T-cell (primary cell): ENCODE measurements around the gene STX2. TPM values are rescaled to one million over a fixed set of nuclear protein-coding genes. Genes with fewer than 3 reads are reported as not detected.
A peak's percentile ranks its signal among the peaks of the same experiment; 100 is the strongest.

Experiments
- ATAC-seq, 4 experiments: fragments of 200-7000 bp in 3 of 4; fragments of 150-1000 bp in 1 of 4; cut with Tn5 transposase; replicated peaks in 1 of 4; 1 replicate in 3 of 4; 2 replicates in 1 of 4; pipeline ENCODE4 v1.10.0; 2021; ENCODE audit warnings: moderate library complexity in 3 of 4, mild to moderate bottlenecking in 2 of 4, moderate number of reproducible peaks in 1 of 4
- CTCF ChIA-PET, 2 donors: fragments of 300-600 bp; sonication (Branson Sonifier 250); formaldehyde crosslinking; loops; one replicate each; lab custom pipeline; 2022; ENCODE audit warnings: antibody characterized with exemption in 2 of 2; lab: Charles Lee
- POLR2A ChIA-PET, 2 donors: fragments of 300-600 bp; sonication (Branson Sonifier 250); formaldehyde crosslinking; loops; one replicate each; lab custom pipeline; 2022; ENCODE audit warnings: antibody characterized with exemption in 2 of 2; lab: Charles Lee
- DNase-seq, 35 experiments: peaks; one replicate each; pipeline versions ENCODE4 v3.0.0 to v3.0.0-alpha.2; 2013 to 2023
- H3K27ac ChIP-seq: one replicate; pipeline ENCODE4 v1.5.1; 2013; ENCODE audit warnings: low read length
- H3K27me3 ChIP-seq, 2 experiments: replicated peaks in 1 of 2; 1 replicate in 1 of 2; 2 replicates in 1 of 2; pipeline versions ENCODE4 v1.6.1 to v1.7.0; 2013; ENCODE audit warnings: low read length in 1 of 2, mixed read lengths in 1 of 2; ENCODE audit not compliant: control insufficient read depth in 2 of 2, insufficient read depth in 2 of 2; ENCODE audit errors: extremely low read depth in 1 of 2
- H3K36me3 ChIP-seq, 2 donors: 1 replicate in 1 of 2; 2 replicates in 1 of 2; pipeline versions ENCODE4 v1.6.1 to v1.7.0; 2013; ENCODE audit warnings: low read length in 1 of 2; ENCODE audit not compliant: control insufficient read depth in 2 of 2, insufficient read depth in 1 of 2; ENCODE audit errors: extremely low read depth in 1 of 2
- H3K4me1 ChIP-seq, 2 experiments: 1 replicate in 1 of 2; 2 replicates in 1 of 2; pipeline versions ENCODE4 v1.6.1 to v1.7.0; 2013; ENCODE audit warnings: low read length in 2 of 2, mixed read lengths in 1 of 2; ENCODE audit not compliant: insufficient read depth in 2 of 2, control insufficient read depth in 1 of 2; ENCODE audit errors: extremely low read depth in 1 of 2
- H3K4me3 ChIP-seq, 2 donors: 1 replicate in 1 of 2; 2 replicates in 1 of 2; pipeline versions ENCODE4 v1.5.1 to v1.7.0; 2013; ENCODE audit warnings: mild to moderate bottlenecking in 2 of 2, low read length in 1 of 2, moderate library complexity in 1 of 2; ENCODE audit not compliant: control insufficient read depth in 1 of 2; ENCODE audit errors: extremely low read depth in 1 of 2
- H3K9me3 ChIP-seq: 2 replicates; pipeline ENCODE4 v1.7.0; 2013
- H3K27ac Mint-ChIP-seq, 2 donors: one replicate each; pipeline ENCODE4 v1.8.0; 2020 to 2021; ENCODE audit warnings: mild to moderate bottlenecking in 2 of 2, mixed read lengths in 2 of 2
- H3K27me3 Mint-ChIP-seq, 2 donors: one replicate each; pipeline ENCODE4 v1.8.0; 2021 to 2022; ENCODE audit warnings: mixed read lengths in 2 of 2
- H3K36me3 Mint-ChIP-seq: one replicate; pipeline ENCODE4 v1.8.0; 2021; ENCODE audit warnings: mixed read lengths
- H3K4me1 Mint-ChIP-seq, 3 donors: one replicate each; pipeline ENCODE4 v1.8.0; 2020 to 2022; ENCODE audit warnings: mixed read lengths in 3 of 3, mild to moderate bottlenecking in 1 of 3
- H3K4me3 Mint-ChIP-seq, 3 donors: one replicate each; pipeline ENCODE4 v1.8.0; 2020 to 2022; ENCODE audit warnings: mild to moderate bottlenecking in 3 of 3, mixed read lengths in 3 of 3, moderate library complexity in 3 of 3
- H3K9me3 Mint-ChIP-seq, 3 donors: one replicate each; pipeline ENCODE4 v1.8.0; 2020 to 2022; ENCODE audit warnings: mixed read lengths in 3 of 3
- whole genome bisulfite sequencing: methylation state at CpG from one replicate; pipeline ENCODE4 v1.1.5; 2013; ENCODE audit warnings: missing lambda C conversion rate; ENCODE audit not compliant: insufficient coverage; 5-methylcytosine and 5-hydroxymethylcytosine counted together
- total RNA-seq, 35 experiments: library from RNA in 6 of 35; stranded (reverse) in 6 of 35; fragments of 120-200 nt in 1 of 35; gene quantifications; one replicate each; pipeline versions ENCODE4 v1.2.1 to v1.2.4 and lab custom pipeline; 2013 to 2026

STX2 gene
- total RNA-seq, 5 donors from 2014 or later (not counting 1 experiment from before 2014, with no cell fraction given), result 21.8 to 26.7 (median 22.8) TPM

DNA sequence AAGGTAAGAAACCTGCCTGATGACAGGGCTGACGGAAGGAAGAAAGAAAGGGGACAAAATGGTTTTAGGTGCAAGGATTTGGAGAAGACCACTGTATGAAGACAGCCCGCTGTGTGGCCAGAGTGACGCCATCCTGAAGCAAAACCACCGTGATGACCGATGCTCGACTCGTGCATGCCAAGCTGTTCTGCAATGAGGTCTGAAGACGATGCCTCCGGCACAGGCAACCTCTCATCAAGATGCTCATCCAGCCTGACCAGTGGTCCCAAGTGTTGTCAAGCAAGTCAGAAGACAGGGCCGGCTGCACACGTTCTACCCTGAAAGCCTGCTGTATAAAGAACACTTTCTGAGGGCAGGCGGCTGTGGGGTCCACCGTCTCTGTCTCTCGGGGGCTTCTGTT lies 34.8 kb downstream of the STX2 start:
- ChIA-PET CTCF (no interaction called here), POLR2A (interaction anchor here in 1 of 2 donors (0.6 kb wide), 1 partner anchor 57 kb away, joined by 8 read pairs; no protein-coding TSS in a partner anchor)
- no peak for ATAC-seq
- no peak overlapping the region for H3K27ac ChIP-seq
- Mint-ChIP-seq H3K27me3 (no peaks in the 10 kb centered on the region), H3K36me3 (peaks cover 72% of the 10 kb centered on the region), H3K4me1 (no peaks in the 10 kb centered on the region), H3K4me3 (no peak overlapping the region), H3K9me3 (no peaks in the 10 kb centered on the region), H3K27ac (no peak overlapping the region)
- no peaks in the 10 kb centered on the region for H3K27me3 ChIP-seq
- no peak overlapping the region for H3K4me3 ChIP-seq
- H3K9me3 ChIP-seq, result no peaks in the 10 kb centered on the region
- no peak for DNase-seq
- H3K36me3 ChIP-seq, result peaks cover 14 to 72% of the 10 kb centered on the region in 2 donors
- no peaks in the 10 kb centered on the region for H3K4me1 ChIP-seq
- 98% methylated on average over 14 of the region's 14 CpGs for WGBS

DNA sequence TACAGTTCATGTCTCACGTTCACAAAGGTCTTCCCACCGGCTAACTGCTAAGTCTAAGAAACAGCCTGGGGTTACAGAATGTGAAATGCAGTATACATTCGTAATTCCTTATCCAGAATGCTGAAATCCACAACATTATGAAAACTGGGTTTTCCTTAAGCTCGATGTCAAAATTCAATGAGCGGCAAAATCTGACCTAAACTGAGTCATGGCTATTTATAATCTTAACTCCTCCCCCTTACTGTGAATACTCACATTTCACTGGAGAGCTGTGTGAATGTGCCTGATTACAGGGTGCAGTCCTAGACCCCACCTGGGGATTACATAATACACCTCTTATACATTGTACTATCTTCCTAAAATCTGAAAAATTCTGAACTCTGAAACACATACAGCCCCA lies 35.3 kb downstream of the STX2 start:
- H3K9me3 Mint-ChIP-seq, result no peaks in the 10 kb centered on the region
- H3K36me3 Mint-ChIP-seq, result peaks cover 72% of the 10 kb centered on the region
- DNase-seq (no peak), ATAC-seq (no peak)
- no peaks in the 10 kb centered on the region for H3K4me1 Mint-ChIP-seq
- Histone ChIP-seq H3K36me3 (peaks cover 11 to 77% of the 10 kb centered on the region in 2 donors), H3K27ac (no peak overlapping the region), H3K4me1 (no peaks in the 10 kb centered on the region), H3K4me3 (no peak overlapping the region), H3K27me3 (no peaks in the 10 kb centered on the region), H3K9me3 (no peaks in the 10 kb centered on the region)
- CTCF ChIA-PET, result interaction anchor here in 1 of 2 donors (0.9 kb wide), 1 partner anchor 17 kb away, joined by 6 read pairs; no protein-coding TSS in a partner anchor
- no peaks in the 10 kb centered on the region for H3K27me3 Mint-ChIP-seq
- H3K4me3 Mint-ChIP-seq, result no peak overlapping the region
- POLR2A ChIA-PET, result interaction anchor here in 1 of 2 donors (0.6 kb wide), 1 partner anchor 57 kb away, joined by 8 read pairs; no protein-coding TSS in a partner anchor
- WGBS, result no CpG with 5 or more reads among the region's 5 CpGs
- no peak overlapping the region for H3K27ac Mint-ChIP-seq

DNA sequence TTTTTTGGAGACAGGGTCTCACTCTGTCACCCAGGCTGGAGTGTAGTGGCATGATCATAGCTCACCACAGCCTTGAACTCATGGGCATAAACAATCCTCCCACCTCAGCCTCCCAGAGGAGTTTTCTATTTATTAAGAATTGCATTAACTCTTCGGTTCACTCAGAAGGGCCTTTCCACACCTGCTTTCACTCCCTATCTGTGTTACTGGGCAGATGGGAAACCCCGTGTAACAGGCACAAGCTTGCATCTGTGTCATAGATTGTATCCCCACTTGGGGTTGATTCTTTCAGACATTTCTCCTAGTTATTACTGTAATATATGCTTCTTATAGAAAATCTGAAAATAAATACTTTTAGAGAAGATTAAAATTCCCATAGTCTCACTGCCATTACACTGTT lies 38.7 kb downstream of the STX2 start:
- H3K4me3 Mint-ChIP-seq, result no peak overlapping the region
- no peak for ATAC-seq
- no peaks in the 10 kb centered on the region for H3K27me3 Mint-ChIP-seq
- H3K27ac Mint-ChIP-seq, result no peak overlapping the region
- H3K4me3 ChIP-seq, result no peak overlapping the region
- H3K27me3 ChIP-seq, result no peaks in the 10 kb centered on the region
- H3K9me3 ChIP-seq, result no peaks in the 10 kb centered on the region
- DNase-seq, result no peak
- ChIA-PET CTCF (interaction anchor here in 1 of 2 donors (0.6 to 0.9 kb wide), 2 partner anchors 16 to 17 kb away, joined by 3 read pairs; no protein-coding TSS in a partner anchor), POLR2A (no interaction called here)
- WGBS, result no CpG with 5 or more reads among the region's 2 CpGs
- H3K36me3 ChIP-seq, result peaks cover 2 to 64% of the 10 kb centered on the region in 2 donors
- H3K9me3 Mint-ChIP-seq, result no peaks in the 10 kb centered on the region
- peaks cover 0 to 13% of the 10 kb centered on the region in 2 experiments for H3K4me1 ChIP-seq
- H3K36me3 Mint-ChIP-seq, result peaks cover 62% of the 10 kb centered on the region
- peaks cover 0 to 14% (median 12%) of the 10 kb centered on the region in 3 donors for H3K4me1 Mint-ChIP-seq
- no peak overlapping the region for H3K27ac ChIP-seq

DNA sequence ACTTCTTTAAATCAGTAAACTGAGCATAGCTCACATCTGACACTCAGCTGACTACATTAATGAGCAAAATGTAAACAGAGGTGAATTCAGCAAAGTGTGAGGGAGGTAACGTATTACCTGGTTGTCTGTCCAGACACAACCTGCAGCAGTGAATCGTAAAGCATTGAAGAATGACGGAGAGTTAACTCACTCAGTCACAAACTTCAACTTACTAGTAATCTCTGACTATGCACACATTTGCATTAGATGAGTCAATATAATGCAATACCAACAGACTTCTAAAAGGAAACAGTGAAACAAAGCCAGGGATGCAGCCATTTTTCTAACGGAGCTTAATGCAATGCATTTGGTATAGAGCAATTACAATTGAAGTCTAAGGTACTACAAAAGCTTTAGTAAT lies 40.0 kb downstream of the STX2 start:
- Histone ChIP-seq H3K27me3 (no peaks in the 10 kb centered on the region), H3K27ac (no peak overlapping the region), H3K36me3 (peaks cover 2 to 64% of the 10 kb centered on the region in 2 donors), H3K4me3 (no peak overlapping the region), H3K4me1 (peaks cover 0 to 13% of the 10 kb centered on the region in 2 experiments), H3K9me3 (no peaks in the 10 kb centered on the region)
- ChIA-PET POLR2A (no interaction called here), CTCF (no interaction called here)
- no peak for DNase-seq
- no peak overlapping the region for H3K4me3 Mint-ChIP-seq
- H3K9me3 Mint-ChIP-seq, result no peaks in the 10 kb centered on the region
- peaks cover 0 to 14% (median 12%) of the 10 kb centered on the region in 3 donors for H3K4me1 Mint-ChIP-seq
- H3K27me3 Mint-ChIP-seq, result no peaks in the 10 kb centered on the region
- no CpG with 5 or more reads among the region's 4 CpGs for WGBS
- peaks cover 59% of the 10 kb centered on the region for H3K36me3 Mint-ChIP-seq
- ATAC-seq, result no peak
- H3K27ac Mint-ChIP-seq, result no peak overlapping the region

DNA sequence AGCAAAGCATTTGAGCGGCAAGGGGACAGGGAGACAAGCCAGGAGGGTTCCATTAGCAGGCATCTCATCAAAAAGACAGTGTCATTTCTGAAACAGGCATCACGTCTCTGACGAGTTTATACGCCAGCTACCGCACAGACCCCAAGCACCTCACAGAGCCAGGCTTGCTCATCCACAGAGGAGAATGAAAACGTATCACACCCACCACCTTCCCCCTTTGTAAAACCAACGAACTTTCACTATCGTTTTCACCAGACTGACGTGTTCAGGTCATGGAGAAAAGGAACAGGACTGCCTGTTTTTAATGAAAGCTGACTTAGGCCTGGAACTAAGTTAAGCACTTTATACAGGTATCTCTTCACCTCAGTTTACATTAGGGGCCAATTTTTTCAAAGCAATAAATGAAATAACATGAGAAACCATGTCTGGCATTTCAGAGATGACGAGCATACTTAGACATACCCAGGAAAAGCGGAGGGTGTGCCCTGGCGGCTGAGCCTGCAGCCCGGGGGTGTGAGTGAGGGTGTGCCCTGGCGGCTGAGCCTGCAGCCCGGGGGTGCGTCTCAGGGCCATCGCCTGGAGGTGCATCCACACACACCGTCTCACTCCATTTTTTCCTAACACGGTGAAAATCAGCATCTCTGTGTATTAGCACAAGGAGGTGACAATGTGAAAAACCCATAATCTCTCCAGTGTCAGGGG lies 41.9 kb downstream of the STX2 start:
- peak; percentile 84 to 92 (median 88) for ATAC-seq
- Histone ChIP-seq H3K27ac (peak overlapping the region; percentile 78), H3K36me3 (peaks cover 2 to 65% of the 10 kb centered on the region in 2 donors), H3K4me1 (peaks cover 0 to 13% of the 10 kb centered on the region in 2 experiments), H3K9me3 (no peaks in the 10 kb centered on the region), H3K27me3 (no peaks in the 10 kb centered on the region), H3K4me3 (peak overlapping the region in 1 of 2 donors; percentile 43)
- peak in 31 of 35 experiments; percentile 12 to 68 (median 28) for DNase-seq
- peaks cover 0 to 14% (median 12%) of the 10 kb centered on the region in 3 donors for H3K4me1 Mint-ChIP-seq
- peaks cover 60% of the 10 kb centered on the region for H3K36me3 Mint-ChIP-seq
- ChIA-PET POLR2A (no interaction called here), CTCF (interaction anchor here in 1 of 2 donors (1.3 kb wide), 1 partner anchor 23 kb away, joined by 3 read pairs; no protein-coding TSS in a partner anchor)
- H3K4me3 Mint-ChIP-seq, result peak overlapping the region; percentile 55 to 81 (median 68)
- peak overlapping the region; percentile 88 to 92 for H3K27ac Mint-ChIP-seq
- H3K9me3 Mint-ChIP-seq, result no peaks in the 10 kb centered on the region
- WGBS, result 25% methylated on average over 7 of the region's 19 CpGs
- H3K27me3 Mint-ChIP-seq, result no peaks in the 10 kb centered on the region

DNA sequence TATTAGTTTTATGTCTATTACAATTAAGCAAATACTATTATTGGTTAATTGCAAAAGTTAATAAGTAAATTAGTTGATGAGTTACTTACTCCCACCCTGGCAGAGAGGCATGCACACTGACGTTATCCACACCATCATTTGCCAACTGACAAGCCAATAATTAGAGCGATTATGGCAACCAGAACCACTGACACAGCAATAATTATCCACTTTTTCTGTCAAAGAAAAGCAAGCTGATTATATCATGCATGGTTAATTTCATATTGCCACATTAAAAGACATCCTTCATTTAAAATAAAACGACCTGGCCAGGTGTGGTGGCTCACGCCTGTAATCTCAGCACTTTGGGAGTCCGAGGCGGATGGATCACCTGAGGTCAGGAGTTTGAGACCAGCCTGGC lies 43.1 kb downstream of the STX2 start:
- Histone ChIP-seq H3K9me3 (no peaks in the 10 kb centered on the region), H3K27ac (no peak overlapping the region), H3K4me1 (peaks cover 0 to 13% of the 10 kb centered on the region in 2 experiments), H3K27me3 (no peaks in the 10 kb centered on the region), H3K36me3 (peaks cover 2 to 63% of the 10 kb centered on the region in 2 donors), H3K4me3 (no peak overlapping the region)
- ChIA-PET CTCF (interaction anchor here in 1 of 2 donors (1.3 kb wide), 1 partner anchor 24 kb away, joined by 3 read pairs; no protein-coding TSS in a partner anchor), POLR2A (no interaction called here)
- ATAC-seq, result no peak
- no peaks in the 10 kb centered on the region for H3K27me3 Mint-ChIP-seq
- H3K36me3 Mint-ChIP-seq, result peaks cover 56% of the 10 kb centered on the region
- H3K4me3 Mint-ChIP-seq, result no peak overlapping the region
- DNase-seq, result no peak
- H3K4me1 Mint-ChIP-seq, result peaks cover 0 to 14% (median 12%) of the 10 kb centered on the region in 3 donors
- H3K27ac Mint-ChIP-seq, result no peak overlapping the region
- no peaks in the 10 kb centered on the region for H3K9me3 Mint-ChIP-seq
- WGBS, result 76% methylated on average over 5 of the region's 6 CpGs
